ENCODE data around the gene SEMA4G.

GRCh38 chr10:100934084-100934659, 35.1 kb upstream of the SEMA4G start:
- no peak for TF ChIP-seq POLR2A (IDR thresholded peaks at IDR 0.05)
- TF ChIP-seq CTCF (IDR thresholded peaks at IDR 0.05): peak in 5 of 6 experiments; percentile 12 to 44 (median 37)
